ENCODE results near the gene TMC1.
A peak's percentile ranks its signal among the peaks of the same experiment; 100 is the strongest.
"Not testable (repeated sequence)": the region's sequence is repeated elsewhere in the genome, so short reads cannot be mapped to it uniquely, and the experiment has no call there.

Gene TMC1

GRCh38 chr9:72521416-72521815, at the start of gene TMC1:
Gene TMC1 (plus strand): TSS chr9:72521608. CDS start chr9:72648649, 127,041 bp downstream.
- not testable (repeated sequence) for DNase-seq

- DNase-seq = no peak
These were observed 47.7 kb upstream of the TMC1 start for GRCh38 chr9:72473474-72474261.

- no peak for DNase-seq
These were observed 46.7 kb upstream of the TMC1 start for GRCh38 chr9:72474676-72475075.

- DNase-seq = no peak
These were observed 45.3 kb upstream of the TMC1 start for GRCh38 chr9:72476100-72476499.

GRCh38 chr9:72476617-72477437, 44.6 kb upstream of the TMC1 start:
- DNase-seq = no peak

- DNase-seq = no peak
These were observed 43.4 kb upstream of the TMC1 start for GRCh38 chr9:72477930-72478518.

GRCh38 chr9:72478966-72479365, 42.4 kb upstream of the TMC1 start:
- DNase-seq = no peak

- DNase-seq = not testable (repeated sequence)
These were observed 41.1 kb upstream of the TMC1 start for GRCh38 chr9:72480261-72480660.

- DNase-seq = no peak
These were observed 40.5 kb upstream of the TMC1 start for GRCh38 chr9:72480921-72481320.

GRCh38 chr9:72485821-72486593, 35.4 kb upstream of the TMC1 start:
- DNase-seq = no peak

GRCh38 chr9:72486594-72486955, 34.8 kb upstream of the TMC1 start:
- no peak for DNase-seq

GRCh38 chr9:72487665-72488064, 33.7 kb upstream of the TMC1 start:
- DNase-seq = not testable (repeated sequence)

GRCh38 chr9:72489986-72490385, 31.4 kb upstream of the TMC1 start:
- no peak for DNase-seq

GRCh38 chr9:72491242-72491641, 30.2 kb upstream of the TMC1 start:
- DNase-seq = no peak

- DNase-seq = no peak
These were observed 27.4 kb upstream of the TMC1 start for GRCh38 chr9:72494051-72494450.

- no peak for DNase-seq
These were observed 23.9 kb upstream of the TMC1 start for GRCh38 chr9:72497447-72498046.

- no peak for DNase-seq
These were observed 14.8 kb upstream of the TMC1 start for GRCh38 chr9:72506615-72507014.

GRCh38 chr9:72509053-72509452, 12.4 kb upstream of the TMC1 start:
- no peak for DNase-seq

GRCh38 chr9:72509635-72510034, 11.8 kb upstream of the TMC1 start:
- DNase-seq = no peak

GRCh38 chr9:72521011-72521410, 397 bp upstream of the TMC1 start:
- not testable (repeated sequence) for DNase-seq

GRCh38 chr9:72524820-72525540, 3.6 kb downstream of the TMC1 start:
- DNase-seq = peak; percentile 13 to 67

All from CD4-positive, alpha-beta T cell treated with Interleukin-1 beta for 1 hour (primary cell).